ENCODE measurements around the gene H6PD.

H6PD gene

DNA sequence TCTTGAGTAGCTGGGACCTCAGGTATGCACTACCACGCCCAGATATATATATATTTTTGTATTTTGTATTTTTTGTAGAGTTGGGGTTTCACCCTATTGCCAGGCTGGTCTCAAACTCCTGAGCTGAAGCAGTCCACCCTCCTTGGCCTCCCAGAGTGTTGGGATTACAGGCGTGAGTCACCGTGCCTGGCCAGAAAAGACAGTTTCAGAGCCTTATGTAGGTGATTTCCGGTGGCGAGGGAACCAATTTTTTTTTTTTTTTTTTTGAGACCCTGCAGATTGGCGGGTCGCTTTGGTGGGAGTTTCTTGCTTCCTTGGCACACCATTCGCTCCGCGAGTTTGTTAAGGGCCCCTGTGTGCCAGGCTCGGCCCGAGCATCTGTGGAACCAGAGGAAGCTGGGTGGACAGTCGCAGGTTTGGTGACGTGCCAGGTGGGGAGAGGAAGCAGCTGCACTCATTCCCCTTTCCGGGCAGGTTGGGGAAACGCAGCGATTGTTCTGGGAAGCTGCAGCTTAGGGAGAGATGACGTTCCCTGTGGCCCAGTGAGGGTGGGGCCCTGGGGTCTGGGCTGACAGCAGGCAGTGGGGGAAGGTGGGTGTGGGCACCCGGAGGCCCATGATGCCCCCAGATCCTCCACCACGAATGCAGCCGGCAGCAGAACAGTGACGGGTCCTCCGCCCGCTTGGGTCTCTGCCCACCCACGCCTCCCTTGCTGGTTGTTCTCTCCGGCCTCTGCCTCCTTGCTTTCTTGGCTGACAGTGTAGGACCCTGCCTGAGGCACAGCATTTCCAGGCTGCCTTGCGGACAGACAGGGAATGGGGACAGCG, 83.2 kb downstream of the H6PD start:
- DNase-seq (ENCODE audit: low read depth) = no peak

DNA sequence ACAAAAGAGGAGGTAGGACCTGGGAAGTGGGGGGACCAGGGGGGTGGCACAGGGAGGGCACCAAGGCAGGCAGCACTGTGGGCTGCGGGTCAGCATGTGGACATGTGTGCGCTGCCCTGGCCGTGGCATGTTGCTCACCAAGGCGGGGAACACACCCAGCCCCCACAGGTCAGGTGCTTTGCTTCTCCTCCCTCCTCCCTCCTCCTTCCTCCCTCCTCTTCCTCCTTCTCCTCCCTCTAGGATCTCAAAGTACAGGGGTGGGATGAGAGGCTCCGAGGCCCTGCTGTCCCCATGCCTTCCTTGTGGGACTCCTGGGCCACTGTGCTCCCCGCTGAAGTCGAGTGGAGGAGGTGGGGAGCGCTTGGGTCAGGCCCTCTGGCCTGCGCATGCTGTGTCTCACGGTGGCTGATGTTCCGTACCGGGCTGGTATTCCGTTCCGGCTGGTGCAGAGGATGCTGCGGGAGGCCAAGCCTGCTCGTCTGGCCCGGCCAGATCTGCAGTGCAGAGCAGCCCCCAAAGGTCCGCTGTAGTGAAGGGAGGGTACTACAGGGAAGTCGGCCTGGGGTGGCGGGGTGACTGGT, 84.7 kb downstream of the H6PD start:
- DNase-seq (ENCODE audit: low read depth) = no peak

DNA sequence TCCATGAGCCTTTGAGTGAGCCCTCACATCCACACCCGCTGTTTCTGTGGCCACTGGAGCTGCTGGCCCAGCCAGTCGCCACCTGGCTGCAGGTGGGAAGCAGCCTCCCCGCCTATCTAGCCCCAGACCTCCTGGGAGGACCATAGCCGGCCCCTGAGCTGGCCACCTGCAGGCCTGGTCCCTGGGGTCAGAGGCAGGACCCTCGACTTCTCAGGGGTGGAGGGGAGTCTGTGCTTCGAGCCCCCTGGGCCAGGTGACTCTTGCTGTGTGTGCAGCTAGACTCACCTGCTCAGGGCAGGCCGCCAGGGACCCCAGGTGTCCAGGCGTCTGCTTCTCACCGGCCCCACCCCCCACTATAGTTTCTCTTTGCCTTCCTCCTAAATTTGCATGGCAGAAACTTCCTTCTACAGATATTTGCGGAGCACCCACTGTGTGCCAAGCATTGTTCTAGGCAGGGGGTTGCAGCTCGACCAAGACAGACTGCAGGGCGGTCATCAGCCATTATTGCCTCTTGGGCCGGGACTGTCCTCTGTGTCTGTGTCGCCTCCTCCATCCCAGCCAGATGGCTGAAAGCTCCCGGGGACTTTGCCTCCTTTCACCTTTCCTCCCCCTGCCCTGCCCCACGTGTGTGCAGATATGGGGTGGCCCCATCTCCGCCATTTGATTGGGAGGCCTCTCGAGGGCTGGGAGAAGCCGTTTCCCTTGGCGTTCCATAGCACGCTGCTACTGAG, 85.4 kb downstream of the H6PD start:
- DNase-seq (ENCODE audit: low read depth) = no peak
